H9 (cell line): Measurements from ENCODE around the gene HMMR. TPM values are rescaled to one million over a fixed set of nuclear protein-coding genes. Genes with fewer than 3 reads are reported as not detected.

ENCODE experiments used
- DNase-seq: peaks from one replicate; pipeline ENCODE4 v3.0.0-alpha.2; 2017
- H2AFZ ChIP-seq: one replicate; pipeline ENCODE4 v1.6.1; 2013; ENCODE audit warnings: mild to moderate bottlenecking, low read length, control low read depth, moderate library complexity
- H2AK5ac ChIP-seq: 2 replicates; pipeline ENCODE4 v1.6.1; 2013; ENCODE audit warnings: low read length, control low read depth, mixed read lengths; ENCODE audit not compliant: insufficient read length
- H2BK120ac ChIP-seq: one replicate; pipeline ENCODE4 v1.6.1; 2013; ENCODE audit warnings: low read depth, mild to moderate bottlenecking, low read length, control low read depth, inconsistent platforms; ENCODE audit not compliant: poor library complexity, severe bottlenecking
- H2BK12ac ChIP-seq: 2 replicates; pipeline ENCODE4 v1.6.1; 2013; ENCODE audit warnings: low read length, control low read depth, mixed read lengths, low read depth; ENCODE audit not compliant: insufficient read length
- H2BK15ac ChIP-seq: 2 replicates; pipeline ENCODE4 v1.6.1; 2013; ENCODE audit warnings: low read depth, low read length, control low read depth
- H2BK20ac ChIP-seq: one replicate; pipeline ENCODE4 v1.6.1; 2013; ENCODE audit warnings: low read depth, mild to moderate bottlenecking, low read length, control low read depth, inconsistent platforms; ENCODE audit not compliant: poor library complexity, severe bottlenecking
- H2BK5ac ChIP-seq: 2 replicates; pipeline ENCODE4 v1.6.1; 2013; ENCODE audit warnings: low read length, control low read depth, mixed read lengths; ENCODE audit not compliant: insufficient read length
- H3K14ac ChIP-seq: 2 replicates; pipeline ENCODE4 v1.6.1; 2013; ENCODE audit warnings: low read length, control low read depth; ENCODE audit not compliant: insufficient read depth
- H3K18ac ChIP-seq: 2 replicates; pipeline ENCODE4 v1.6.1; 2013; ENCODE audit warnings: low read depth, mild to moderate bottlenecking, mixed read lengths, low read length, control low read depth; ENCODE audit not compliant: insufficient read length
- H3K23ac ChIP-seq: 2 replicates; pipeline ENCODE4 v1.6.1; 2013; ENCODE audit warnings: low read length, control low read depth, mixed read lengths, low read depth; ENCODE audit not compliant: insufficient read length
- H3K23me2 ChIP-seq: 2 replicates; pipeline ENCODE4 v1.6.1; 2013; ENCODE audit warnings: low read depth, mild to moderate bottlenecking, mixed read lengths, low read length, control low read depth; ENCODE audit not compliant: insufficient read length, poor library complexity, severe bottlenecking
- H3K27ac ChIP-seq: 2 replicates; pipeline ENCODE4 v1.5.1; 2013; ENCODE audit warnings: low read length, control low read depth, mixed read lengths, low read depth; ENCODE audit not compliant: insufficient read length
- H3K27me3 ChIP-seq: 2 replicates; pipeline ENCODE4 v1.6.1; 2013; ENCODE audit warnings: low read length, control low read depth, inconsistent platforms; ENCODE audit not compliant: insufficient read depth
- H3K4ac ChIP-seq: 2 replicates; pipeline ENCODE4 v1.6.1; 2013; ENCODE audit warnings: low read depth, mild to moderate bottlenecking, control low read depth, inconsistent platforms, low read length, moderate library complexity
- H3K4me1 ChIP-seq: 2 replicates; pipeline ENCODE4 v1.6.1; 2013; ENCODE audit warnings: low read length, control low read depth, inconsistent platforms; ENCODE audit not compliant: insufficient read depth
- H3K4me2 ChIP-seq: 2 replicates; pipeline ENCODE4 v1.6.1; 2013; ENCODE audit warnings: low read length, control low read depth, mixed read lengths; ENCODE audit not compliant: insufficient read length, insufficient read depth
- H3K56ac ChIP-seq: 2 replicates; pipeline ENCODE4 v1.6.1; 2013; ENCODE audit warnings: low read depth, mild to moderate bottlenecking, mixed read lengths, low read length, control low read depth; ENCODE audit not compliant: insufficient read length
- H3K79me1 ChIP-seq: 2 replicates; pipeline ENCODE4 v1.6.1; 2013; ENCODE audit warnings: low read depth, mild to moderate bottlenecking, moderate library complexity, low read length, control low read depth, inconsistent platforms; ENCODE audit not compliant: insufficient read depth, poor library complexity, severe bottlenecking
- H3K79me2 ChIP-seq: 2 replicates; pipeline ENCODE4 v1.6.1; 2013; ENCODE audit warnings: low read length, control low read depth, inconsistent platforms; ENCODE audit not compliant: insufficient read depth
- H3K9ac ChIP-seq: 2 replicates; pipeline ENCODE4 v1.6.1; 2013; ENCODE audit warnings: low read length, control low read depth, mixed read lengths; ENCODE audit not compliant: insufficient read length; ENCODE audit errors: extremely low read depth
- H3K9me3 ChIP-seq: one replicate; pipeline ENCODE4 v1.6.1; 2013; ENCODE audit warnings: low read depth, low read length, inconsistent platforms; ENCODE audit not compliant: control insufficient read depth
- H3T11ph ChIP-seq: one replicate; pipeline ENCODE4 v1.6.1; 2013; ENCODE audit warnings: mild to moderate bottlenecking, low read length, control low read depth, inconsistent platforms
- H4K20me1 ChIP-seq: one replicate; pipeline ENCODE4 v1.6.1; 2013; ENCODE audit not compliant: control insufficient read depth, insufficient read length, insufficient read depth
- H4K5ac ChIP-seq: 2 replicates; pipeline ENCODE4 v1.6.1; 2013; ENCODE audit warnings: low read depth, mild to moderate bottlenecking, mixed read lengths, low read length, control low read depth; ENCODE audit not compliant: insufficient read length
- H4K8ac ChIP-seq: replicated peaks from 2 replicates; pipeline ENCODE4 v1.6.1; 2013; ENCODE audit warnings: low read length, control low read depth, mixed read lengths, low read depth; ENCODE audit not compliant: insufficient read length
- H4K91ac ChIP-seq: 2 replicates; pipeline ENCODE4 v1.6.1; 2013; ENCODE audit warnings: low read depth, mild to moderate bottlenecking, moderate library complexity, mixed read lengths, low read length, control low read depth; ENCODE audit not compliant: insufficient read length
- H3K27ac Mint-ChIP-seq, 3 experiments: 2 replicates in 2 of 3; 3 replicates in 1 of 3; pipeline ENCODE4 v1.8.0; 2020 to 2021; ENCODE audit warnings: mixed read lengths in 3 of 3, mild to moderate bottlenecking in 1 of 3, moderate library complexity in 1 of 3
- H3K27me3 Mint-ChIP-seq: 2 replicates; pipeline ENCODE4 v1.8.0; 2021; ENCODE audit warnings: low read depth, mild to moderate bottlenecking, moderate library complexity, mixed read lengths
- H3K36me3 Mint-ChIP-seq, 3 experiments: 2 replicates in 2 of 3; 3 replicates in 1 of 3; pipeline ENCODE4 v1.8.0; 2020 to 2021; ENCODE audit warnings: low read depth in 3 of 3, mixed read lengths in 3 of 3; ENCODE audit not compliant: insufficient read depth in 1 of 3
- H3K4me1 Mint-ChIP-seq, 2 experiments: 2 replicates each; pipeline ENCODE4 v1.8.0; 2020; ENCODE audit warnings: mixed read lengths in 2 of 2
- H3K4me3 Mint-ChIP-seq, 2 experiments: 2 replicates in 1 of 2; 3 replicates in 1 of 2; pipeline ENCODE4 v1.8.0; 2020 to 2021; ENCODE audit warnings: mild to moderate bottlenecking in 2 of 2, mixed read lengths in 2 of 2, moderate library complexity in 1 of 2
- H3K9me3 Mint-ChIP-seq, 2 experiments: 2 replicates in 1 of 2; 3 replicates in 1 of 2; pipeline ENCODE4 v1.8.0; 2020; ENCODE audit warnings: mild to moderate bottlenecking in 2 of 2, mixed read lengths in 2 of 2, moderate library complexity in 1 of 2
- CTCF ChIP-seq: fragments of 200-600 bp; sonication (generic); conservative IDR thresholded peaks from 3 replicates; pipeline ENCODE4 v1.8.0; 2021; ENCODE audit warnings: antibody characterized with exemption, mild to moderate bottlenecking
- WGBS: extraction: QIAGEN DNeasy Blood & Tissue Kit; methylation state at CpG from one replicate; pipeline ENCODE4 v1.1.7; 2013; ENCODE audit warnings: missing lambda C conversion rate, low lambda C conversion rate, mixed read lengths; ENCODE audit not compliant: insufficient read length; ENCODE audit errors: extremely low coverage; 5-methylcytosine and 5-hydroxymethylcytosine counted together
- total RNA-seq: library from RNA; stranded (reverse); gene quantifications from 2 replicates; pipeline ENCODE4 v1.2.1, GENCODE V29; 2021

Gene HMMR
- total RNA-seq, 1 experiment from 2014 or later, result 36.2 TPM

- no peak overlapping the region for H3K23ac ChIP-seq
- H3K27me3 ChIP-seq, result no peaks in the 10 kb centered on the region
- no peak overlapping the region for H2BK20ac ChIP-seq
- H4K8ac ChIP-seq, result no peak overlapping the region
- no peaks in the 10 kb centered on the region for H4K20me1 ChIP-seq
- H3K4me2 ChIP-seq, result peak overlapping the region; percentile 69
- no peaks in the 10 kb centered on the region for H3K9me3 ChIP-seq
- no CpG with 5 or more reads among the region's 2 CpGs for WGBS
- H2BK15ac ChIP-seq, result no peak overlapping the region
- Mint-ChIP-seq H3K27ac (peak overlapping the region in 2 of 3 experiments; percentile 34 to 87; a peak in 3 of 7 replicates), H3K9me3 (no peaks in the 10 kb centered on the region), H3K4me3 (peak overlapping the region; percentile 93 to 95), H3K4me1 (peaks cover 34% of the 10 kb centered on the region in 2 experiments), H3K36me3 (peaks cover 32 to 59% (median 54%) of the 10 kb centered on the region in 3 experiments), H3K27me3 (no peaks in the 10 kb centered on the region)
- no peak overlapping the region for H3K18ac ChIP-seq
- no peak overlapping the region for H3K56ac ChIP-seq
- no peak overlapping the region for H2BK12ac ChIP-seq
- H2AK5ac ChIP-seq, result no peak overlapping the region
- no peak overlapping the region for H2BK5ac ChIP-seq
- H3T11ph ChIP-seq, result no peak overlapping the region
- H3K4ac ChIP-seq, result no peak overlapping the region
- peaks cover 4% of the 10 kb centered on the region for H3K23me2 ChIP-seq
- no peak overlapping the region for H3K14ac ChIP-seq
- no peak for TF ChIP-seq CTCF
- H2AFZ ChIP-seq, result no peak overlapping the region
- H4K91ac ChIP-seq, result no peak overlapping the region
- no peak for DNase-seq
- no peak overlapping the region for H3K27ac ChIP-seq
- peaks cover 15% of the 10 kb centered on the region for H3K79me2 ChIP-seq
- peak overlapping the region; percentile 58 for H3K9ac ChIP-seq
- no peaks in the 10 kb centered on the region for H3K79me1 ChIP-seq
- H3K4me1 ChIP-seq, result peaks cover 3% of the 10 kb centered on the region; the same call in 1 of the 2 replicates
- no peak overlapping the region for H2BK120ac ChIP-seq
- H4K5ac ChIP-seq, result no peak overlapping the region
These were observed 21.4 kb upstream of the HMMR start for GRCh38 chr5:163439092-163439425.
